GDM1 (cell line): Measurements from ENCODE around the gene THSD4.

Source experiments
- DNase-seq: peaks from one replicate; lab custom pipeline; 2025; lab: John Stamatoyannopoulos, UW

Gene THSD4

GRCh38 chr15:71545923-71546322 lies 430.7 kb downstream of the THSD4 start:
- no peak for DNase-seq

GRCh38 chr15:71547011-71547410 lies 431.7 kb downstream of the THSD4 start:
- no peak for DNase-seq

- no peak for DNase-seq
Measured at GRCh38 chr15:71548401-71548807, 433.1 kb downstream of the THSD4 start.

- no peak for DNase-seq
Measured at GRCh38 chr15:71549091-71549490, 433.8 kb downstream of the THSD4 start.

- DNase-seq: no peak
Measured at GRCh38 chr15:71549697-71550096, 434.4 kb downstream of the THSD4 start.

GRCh38 chr15:71551566-71551965 lies 436.3 kb downstream of the THSD4 start:
- DNase-seq: no peak

DNA sequence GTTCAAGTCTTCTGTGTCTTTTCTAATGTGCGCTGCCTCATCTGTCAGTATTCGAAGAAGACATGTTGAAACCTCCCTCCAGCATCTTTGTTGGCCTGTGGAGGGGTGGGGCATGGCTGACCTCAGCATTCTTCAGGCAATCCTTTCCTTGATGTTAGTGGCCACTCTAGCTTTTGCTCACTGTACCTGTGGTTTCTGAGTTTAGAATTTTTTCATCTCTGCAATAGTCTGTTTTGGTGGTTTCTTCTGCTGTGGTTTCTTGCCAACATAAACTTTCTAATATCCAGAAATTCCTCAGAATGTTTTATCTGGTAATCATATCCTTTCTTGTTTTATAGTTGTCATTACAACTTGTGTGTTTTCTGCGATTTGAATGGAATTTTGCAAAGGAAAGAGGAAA lies 443.8 kb downstream of the THSD4 start:
- no peak for DNase-seq

DNA sequence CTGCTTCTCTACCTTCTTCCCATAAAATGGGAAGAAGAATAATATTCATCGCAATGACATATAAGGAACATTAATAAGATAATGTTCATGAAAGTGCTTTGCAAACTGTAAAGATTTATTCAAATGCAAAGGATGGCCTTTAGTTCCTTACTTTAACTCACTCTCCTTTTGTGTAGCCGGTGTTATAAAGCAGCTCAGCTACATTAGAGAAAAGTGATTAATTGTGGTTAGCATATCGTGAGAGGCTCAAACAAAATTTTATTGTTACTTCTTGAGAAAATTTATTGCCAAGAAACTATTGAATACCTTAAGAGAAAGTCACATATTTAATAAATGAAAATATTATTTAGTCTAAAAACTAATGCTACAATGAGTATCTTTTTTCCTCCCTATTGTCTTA lies 444.3 kb downstream of the THSD4 start:
- DNase-seq: no peak

DNA sequence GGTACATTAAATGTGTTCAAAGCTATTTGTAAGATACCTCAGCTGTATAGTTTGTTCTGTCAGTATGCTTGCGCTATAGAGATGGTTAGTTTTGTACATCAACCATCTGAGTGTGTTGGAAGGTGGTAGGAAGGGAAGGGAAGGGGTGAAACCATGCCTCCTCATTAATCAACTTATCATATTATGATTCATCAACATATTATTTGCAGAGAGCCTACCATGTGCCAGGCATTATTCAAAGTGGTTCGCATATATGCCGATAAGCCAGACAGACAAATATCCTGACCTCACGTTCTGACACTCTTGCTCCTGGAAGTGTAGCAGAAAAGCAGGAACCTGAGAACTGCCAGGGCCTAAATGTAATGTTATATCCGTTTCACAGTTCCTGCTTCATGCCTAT lies 447.0 kb downstream of the THSD4 start:
- DNase-seq: no peak

GRCh38 chr15:71564217-71564616 lies 448.9 kb downstream of the THSD4 start:
- DNase-seq: no peak

DNA sequence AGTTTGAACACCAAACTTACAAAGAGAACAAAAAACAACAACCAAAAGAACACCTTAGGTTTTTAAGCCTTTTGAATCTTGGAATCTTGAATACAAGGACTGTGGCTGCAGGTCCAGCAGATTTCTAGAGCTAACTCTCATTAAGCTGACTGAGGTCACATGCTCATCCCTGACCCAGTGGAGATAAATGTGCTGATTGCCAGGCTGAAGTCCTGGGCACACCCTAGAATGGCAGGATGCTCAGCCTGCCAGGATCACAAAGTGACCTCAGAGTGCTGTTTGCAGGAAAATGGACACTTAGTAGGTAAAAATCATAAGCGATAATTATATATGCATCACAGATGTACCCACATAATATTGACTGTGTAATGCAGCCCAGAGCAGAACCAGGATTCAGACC lies 449.7 kb downstream of the THSD4 start:
- DNase-seq: no peak

DNA sequence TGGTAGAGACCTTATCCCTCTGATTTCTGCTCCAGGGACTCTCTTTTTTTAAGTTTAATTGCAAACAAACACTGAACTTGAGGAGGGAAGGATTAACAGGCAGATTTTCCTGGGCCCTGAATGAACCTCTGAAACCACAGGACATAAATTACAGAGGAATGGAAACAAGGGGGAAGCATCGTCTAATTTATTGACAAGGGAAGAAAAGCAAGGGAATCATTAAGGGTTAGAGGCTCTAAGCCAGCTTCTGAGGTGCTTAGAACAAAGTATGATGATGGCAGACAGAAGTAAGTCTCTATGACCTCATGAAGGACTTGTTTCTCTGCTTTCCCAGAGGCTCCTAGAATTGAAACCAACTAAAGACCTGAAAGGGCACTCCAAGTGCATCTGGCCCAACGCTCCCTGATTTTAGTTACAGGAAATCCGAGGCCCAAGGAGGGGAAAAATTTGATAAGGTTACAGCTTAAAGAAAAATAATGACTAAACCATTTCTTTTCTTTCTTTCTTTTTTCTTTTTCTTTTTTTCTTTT lies 450.4 kb downstream of the THSD4 start:
- no peak for DNase-seq

DNA sequence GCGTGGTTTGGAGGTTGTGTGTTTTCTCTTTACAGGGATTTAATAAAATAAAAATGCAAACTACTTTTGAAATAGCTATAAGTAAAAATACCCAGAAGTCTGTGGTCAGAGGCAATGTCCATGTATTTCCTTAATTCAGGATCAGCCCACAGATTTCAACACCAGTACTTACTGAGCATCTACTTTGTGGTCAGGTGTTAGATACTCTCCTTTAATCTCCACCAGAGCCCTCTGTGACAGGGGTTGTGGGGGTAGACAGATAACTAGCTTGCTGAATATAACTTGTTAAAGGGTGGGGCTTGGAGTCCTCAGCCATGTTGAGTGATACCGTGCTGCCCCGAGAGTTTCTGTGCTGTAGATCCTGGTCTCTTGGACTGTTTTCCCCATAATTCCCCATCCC lies 451.0 kb downstream of the THSD4 start:
- no peak for DNase-seq

DNA sequence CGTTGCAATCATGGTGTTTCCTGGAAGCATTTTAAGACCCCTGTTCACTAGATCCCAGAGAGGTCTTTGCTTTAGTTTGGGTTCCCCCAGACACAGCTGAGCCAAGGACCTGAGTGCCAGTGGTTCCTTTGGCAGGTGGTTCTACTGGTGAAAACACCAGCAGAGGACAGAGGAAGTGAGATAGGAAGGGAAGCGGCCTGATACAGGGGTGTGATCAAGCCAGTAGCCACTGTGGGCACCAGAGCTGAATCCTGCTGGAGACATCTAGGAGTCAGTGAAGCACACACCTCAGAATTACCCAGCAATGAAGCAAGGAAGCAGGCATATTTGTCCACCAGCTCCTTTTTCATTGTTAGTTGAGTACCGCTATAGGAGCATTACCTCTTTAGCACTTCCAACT lies 451.9 kb downstream of the THSD4 start:
- DNase-seq: no peak

DNA sequence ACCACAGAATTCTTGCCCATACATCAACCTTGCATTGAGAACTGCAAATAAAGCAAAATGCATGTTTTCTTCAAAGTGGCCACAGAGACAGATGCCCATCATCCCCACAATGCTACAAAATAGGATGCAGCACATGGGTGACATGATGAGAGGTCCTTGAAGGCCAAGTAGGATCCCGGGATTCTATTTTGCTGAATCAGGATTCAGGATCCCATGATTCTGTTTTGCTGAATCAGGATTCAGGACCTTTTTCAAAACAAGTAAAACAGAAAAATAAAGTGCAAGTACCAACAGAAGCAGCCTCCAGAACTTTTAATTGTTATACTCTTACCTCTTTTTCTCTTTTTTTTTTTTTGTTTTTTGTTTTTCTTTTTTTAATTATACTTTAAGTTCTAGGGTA lies 453.0 kb downstream of the THSD4 start:
- DNase-seq: no peak

- no peak for DNase-seq
Measured at GRCh38 chr15:71570736-71571135, 455.5 kb downstream of the THSD4 start.

DNA sequence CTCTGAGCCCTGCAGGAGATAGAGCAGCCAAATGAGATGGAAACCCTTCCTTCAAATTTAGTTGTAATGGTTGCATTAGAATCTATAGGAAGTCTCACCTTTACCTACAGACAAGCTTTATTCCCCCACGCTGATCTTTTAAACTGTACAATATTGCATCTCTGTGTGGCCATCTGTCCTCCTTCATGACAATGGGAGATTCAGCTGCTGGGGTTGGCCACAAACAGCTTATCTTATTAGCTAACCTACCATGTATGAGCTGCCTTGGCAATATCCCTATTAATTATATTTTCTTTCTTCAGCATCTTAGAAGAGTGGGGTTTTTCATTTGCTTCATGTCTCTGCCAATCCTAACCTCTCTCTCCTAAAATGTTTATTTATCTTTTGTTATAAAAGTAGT lies 456.4 kb downstream of the THSD4 start:
- DNase-seq: no peak

- DNase-seq: no peak
Measured at GRCh38 chr15:71572452-71573053, 457.3 kb downstream of the THSD4 start.

GRCh38 chr15:71573599-71573998 lies 458.3 kb downstream of the THSD4 start:
- DNase-seq: no peak

GRCh38 chr15:71575474-71576045 lies 460.3 kb downstream of the THSD4 start:
- no peak for DNase-seq

- DNase-seq: no peak
Measured at GRCh38 chr15:71577071-71577470, 461.8 kb downstream of the THSD4 start.

GRCh38 chr15:71581398-71581930 lies 466.2 kb downstream of the THSD4 start:
- no peak for DNase-seq

DNA sequence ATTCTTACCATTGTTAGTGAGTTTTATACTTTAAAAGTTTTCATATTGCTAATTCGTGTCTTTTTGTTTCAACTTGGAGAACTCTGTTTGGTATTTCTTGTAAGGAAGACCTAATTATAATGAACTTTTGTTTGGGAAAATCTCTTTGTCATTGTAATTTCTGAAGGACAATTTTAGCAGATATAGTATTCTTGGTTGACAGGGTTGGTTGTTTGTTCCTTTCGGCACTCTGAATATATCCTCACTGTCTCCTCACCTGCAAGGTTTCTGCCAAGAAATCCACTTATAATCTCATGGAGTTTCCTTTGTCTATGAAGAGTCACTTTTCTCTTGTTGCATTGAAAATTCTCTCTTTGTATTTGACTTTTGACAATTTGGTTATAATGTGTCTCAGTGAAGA lies 469.9 kb downstream of the THSD4 start:
- no peak for DNase-seq

DNA sequence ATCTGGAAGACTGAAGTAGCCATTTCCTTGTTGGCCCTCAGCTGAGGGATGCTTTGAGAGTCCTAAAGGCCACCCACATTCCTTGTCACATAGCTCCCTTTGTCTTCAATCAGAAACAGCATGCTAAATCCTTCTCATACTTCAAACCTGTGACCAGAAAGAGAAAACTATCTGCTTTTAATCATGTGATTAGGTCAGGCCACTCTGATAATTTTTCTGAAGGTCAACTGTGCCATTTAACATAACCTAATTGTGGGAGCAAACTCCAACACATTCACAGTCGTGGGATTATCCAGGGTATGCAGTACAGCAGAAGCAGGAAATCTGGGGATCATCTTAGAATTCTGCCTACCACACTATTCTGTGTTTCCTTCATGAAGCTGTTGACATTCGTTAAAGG lies 471.2 kb downstream of the THSD4 start:
- DNase-seq: no peak
